Muscle layer of colon (tissue), 2 donors: ENCODE measurements around the gene TBC1D3E.
"Not testable (repeated sequence)": the region's sequence is repeated elsewhere in the genome, so short reads cannot be mapped to it uniquely, and the experiment has no call there.

ENCODE experiments used
- H3K27ac ChIP-seq: one replicate; pipeline ENCODE4 v1.7.0; 2013; ENCODE audit warnings: low read depth, mild to moderate bottlenecking, low read length, moderate library complexity
- H3K27me3 ChIP-seq, 2 donors: one replicate each; pipeline ENCODE4 v1.7.0; 2013; ENCODE audit warnings: low read length in 2 of 2, mild to moderate bottlenecking in 2 of 2; ENCODE audit not compliant: insufficient read depth in 2 of 2, control insufficient read depth in 1 of 2
- H3K36me3 ChIP-seq: one replicate; pipeline ENCODE4 v1.7.0; 2013; ENCODE audit warnings: mild to moderate bottlenecking, low read length; ENCODE audit not compliant: insufficient read depth
- H3K4me1 ChIP-seq: one replicate; pipeline ENCODE4 v1.7.0; 2013; ENCODE audit warnings: mild to moderate bottlenecking, low read length; ENCODE audit not compliant: insufficient read depth
- H3K4me3 ChIP-seq, 2 donors: one replicate each; pipeline ENCODE4 v1.7.0; 2013; ENCODE audit warnings: low read length in 2 of 2, low read depth in 1 of 2, mild to moderate bottlenecking in 1 of 2, moderate library complexity in 1 of 2
- H3K9ac ChIP-seq: one replicate; pipeline ENCODE4 v1.7.0; 2013; ENCODE audit warnings: low read length
- H3K9me3 ChIP-seq: one replicate; pipeline ENCODE4 v1.7.0; 2013; ENCODE audit warnings: mild to moderate bottlenecking, low read length
- donor health status: abdominal sarcoma.
- donor health status: Adenocarcinoma of cecum.

The TBC1D3E gene

GRCh38 chr17:38127651-38128050 is at the start of gene TBC1D3E:
TSS of gene TBC1D3E (plus strand) at chr17:38127951. CDS start at chr17:38129496, 1,545 bp downstream.
- H3K4me3 ChIP-seq, H3K27me3 ChIP-seq, H3K9me3 ChIP-seq: not testable (repeated sequence)

GRCh38 chr17:38087344-38087743 is 40.4 kb upstream of the TBC1D3E start:
- H3K9me3 ChIP-seq, H3K36me3 ChIP-seq, H3K27me3 ChIP-seq, H3K4me3 ChIP-seq, H3K9ac ChIP-seq, H3K4me1 ChIP-seq, H3K27ac ChIP-seq: not testable (repeated sequence)

More at GRCh38 chr17:38127651-38128050, at the start of gene TBC1D3E:
- H3K36me3 ChIP-seq, H3K27ac ChIP-seq, H3K9ac ChIP-seq, H3K4me1 ChIP-seq: not testable (repeated sequence)

GRCh38 chr17:38088120-38088519 is 39.6 kb upstream of the TBC1D3E start:
- not testable (repeated sequence) for H3K4me1 ChIP-seq, H3K9me3 ChIP-seq, H3K4me3 ChIP-seq, H3K36me3 ChIP-seq, H3K9ac ChIP-seq, H3K27me3 ChIP-seq, H3K27ac ChIP-seq

- H3K36me3 ChIP-seq, H3K9ac ChIP-seq, H3K4me1 ChIP-seq: not testable (repeated sequence)
These were observed 33.6 kb upstream of the TBC1D3E start for GRCh38 chr17:38094059-38094694.

GRCh38 chr17:38099262-38099661 is 28.5 kb upstream of the TBC1D3E start:
- not testable (repeated sequence) for H3K4me3 ChIP-seq, H3K27me3 ChIP-seq, H3K9me3 ChIP-seq, H3K36me3 ChIP-seq, H3K27ac ChIP-seq, H3K4me1 ChIP-seq, H3K9ac ChIP-seq

More at GRCh38 chr17:38094059-38094694, 33.6 kb upstream of the TBC1D3E start:
- H3K4me3 ChIP-seq, H3K27ac ChIP-seq, H3K9me3 ChIP-seq, H3K27me3 ChIP-seq: not testable (repeated sequence)

GRCh38 chr17:38119829-38120228 is 7.9 kb upstream of the TBC1D3E start:
- H3K27ac ChIP-seq, H3K4me1 ChIP-seq, H3K27me3 ChIP-seq, H3K9me3 ChIP-seq, H3K4me3 ChIP-seq, H3K36me3 ChIP-seq, H3K9ac ChIP-seq: not testable (repeated sequence)

- H3K4me1 ChIP-seq, H3K36me3 ChIP-seq, H3K27ac ChIP-seq, H3K9me3 ChIP-seq, H3K27me3 ChIP-seq, H3K4me3 ChIP-seq, H3K9ac ChIP-seq: not testable (repeated sequence)
These were observed 7.1 kb downstream of the TBC1D3E start for GRCh38 chr17:38134860-38135259.
